8988T (cell line): ENCODE data around the gene MED25.

Experiments
- DNase-seq: peaks from one replicate; pipeline ENCODE4 v3.0.0; 2011

MED25 gene

DNA sequence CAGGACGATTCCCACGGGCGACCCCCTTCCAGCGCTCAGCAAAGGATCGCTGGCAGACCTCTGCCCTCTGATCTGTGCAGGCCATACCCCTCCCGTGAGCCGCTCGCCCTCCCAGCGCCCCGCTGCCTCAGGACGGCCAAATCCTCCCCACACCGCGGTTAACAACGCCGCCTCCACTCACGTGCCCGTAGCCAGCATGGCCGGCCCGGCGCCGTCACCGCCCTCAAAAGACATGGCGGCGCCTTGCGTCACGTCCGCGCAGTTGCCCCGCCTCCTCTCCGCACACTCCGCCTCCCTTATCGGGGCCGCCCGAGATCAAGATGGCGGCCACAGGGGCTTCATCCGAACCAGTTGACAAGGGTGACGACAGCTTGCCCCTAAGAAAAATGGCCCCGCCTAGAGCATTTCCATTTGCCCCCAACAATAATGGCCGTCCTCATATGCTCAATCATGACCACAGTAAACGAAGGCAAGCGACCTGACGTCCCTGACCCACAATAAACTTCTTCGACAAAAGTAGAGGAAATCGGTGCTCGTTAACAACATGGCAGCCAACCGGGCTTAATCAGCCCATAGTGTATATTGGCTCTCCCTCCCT is 58.4 kb downstream of the MED25 start:
- DNase-seq, result no peak

DNA sequence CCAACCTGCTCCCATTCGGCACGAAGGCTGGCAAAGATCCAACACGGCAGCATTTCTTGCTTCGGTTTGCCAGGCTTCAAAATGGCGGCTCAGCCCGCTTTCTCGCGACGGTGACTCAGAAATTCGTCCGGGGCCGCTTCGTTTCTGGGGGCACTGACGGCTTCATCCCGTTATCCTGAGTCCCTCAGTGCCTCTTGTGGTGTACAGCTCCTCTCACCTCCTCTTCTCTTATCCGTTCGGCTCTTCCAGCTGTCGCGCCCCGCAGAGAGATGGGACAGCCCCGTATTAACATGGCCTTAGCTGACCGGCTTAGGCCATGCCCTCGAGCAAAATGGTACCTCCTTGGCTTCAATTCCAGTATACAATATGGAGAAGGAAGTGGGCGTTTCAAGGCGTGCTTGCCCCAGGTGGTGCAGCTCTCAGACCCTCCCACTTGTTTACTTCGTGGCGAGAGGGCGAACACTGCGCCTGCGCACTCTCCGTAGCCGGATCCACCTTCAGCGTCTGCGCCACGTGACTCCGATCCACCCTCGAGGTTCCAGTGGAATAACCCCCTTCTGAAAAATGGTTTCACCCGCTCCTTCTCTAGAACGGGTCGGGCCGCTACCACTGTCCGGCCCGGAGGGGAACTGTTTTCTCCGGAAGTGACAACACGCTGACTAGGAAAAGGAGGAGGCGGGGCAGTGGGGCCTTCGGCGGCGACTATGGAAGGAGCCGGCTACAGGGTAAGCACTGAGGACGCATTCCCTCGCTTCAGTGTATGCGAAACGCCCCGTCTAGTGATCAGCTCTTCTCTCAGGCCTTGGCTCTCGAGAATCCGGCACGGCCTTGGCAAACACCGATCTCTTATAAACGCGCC is 59.2 kb downstream of the MED25 start, which contains the start of the genes AKT1S1 and TBC1D17:
Gene AKT1S1 (minus strand): TSS at position 336 of the 859 bp plus-strand sequence. CDS start 4,060 bp downstream, outside the sequence.
Gene TBC1D17 (plus strand): TSS at position 683 of the 859 bp plus-strand sequence. CDS start 22 bp downstream, at position 705.
- peak; percentile 96 for DNase-seq

GRCh38 chr19:49877879-49878743 is 60.0 kb downstream of the MED25 start:
- peak; percentile 95 for DNase-seq

- no peak for DNase-seq
Observed at GRCh38 chr19:49878744-49879070, 60.6 kb downstream of the MED25 start.

- no peak for DNase-seq
Observed at GRCh38 chr19:49879243-49879963, 61.3 kb downstream of the MED25 start.

DNA sequence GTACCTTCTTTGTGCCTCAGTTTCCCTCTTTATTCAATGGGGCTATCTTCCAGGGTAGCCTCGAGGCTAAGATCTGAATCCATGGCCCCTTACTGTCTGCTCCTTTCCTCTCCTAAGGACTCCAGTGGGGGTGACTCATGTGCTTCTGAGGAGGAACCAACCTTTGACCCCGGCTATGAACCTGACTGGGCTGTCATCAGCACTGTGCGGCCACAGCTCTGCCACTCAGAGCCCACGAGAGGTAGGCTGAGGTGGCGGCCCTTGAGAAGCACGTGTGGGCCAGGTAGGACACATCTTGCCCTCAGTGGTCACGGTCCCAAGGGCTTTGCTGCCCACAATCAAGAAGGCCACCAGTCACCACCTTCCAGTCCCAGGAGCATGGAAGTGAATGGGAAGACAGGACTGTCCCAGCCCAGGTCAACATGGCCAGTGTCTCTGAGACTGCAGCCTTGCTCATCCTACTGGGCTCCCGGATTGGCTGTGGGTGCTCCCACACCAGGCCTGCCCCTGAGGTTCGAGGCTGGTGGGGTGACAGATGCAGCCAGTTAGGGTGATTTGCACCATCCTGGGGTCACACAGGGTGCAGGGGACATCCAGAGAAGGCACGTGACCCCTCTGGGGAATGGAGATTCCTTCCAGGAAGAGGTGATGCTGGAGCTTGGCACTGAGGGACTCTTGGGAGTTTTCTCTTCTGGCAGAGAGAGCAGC is 62.2 kb downstream of the MED25 start:
- no peak for DNase-seq

GRCh38 chr19:49881186-49881585 is 63.1 kb downstream of the MED25 start:
- no peak for DNase-seq

DNA sequence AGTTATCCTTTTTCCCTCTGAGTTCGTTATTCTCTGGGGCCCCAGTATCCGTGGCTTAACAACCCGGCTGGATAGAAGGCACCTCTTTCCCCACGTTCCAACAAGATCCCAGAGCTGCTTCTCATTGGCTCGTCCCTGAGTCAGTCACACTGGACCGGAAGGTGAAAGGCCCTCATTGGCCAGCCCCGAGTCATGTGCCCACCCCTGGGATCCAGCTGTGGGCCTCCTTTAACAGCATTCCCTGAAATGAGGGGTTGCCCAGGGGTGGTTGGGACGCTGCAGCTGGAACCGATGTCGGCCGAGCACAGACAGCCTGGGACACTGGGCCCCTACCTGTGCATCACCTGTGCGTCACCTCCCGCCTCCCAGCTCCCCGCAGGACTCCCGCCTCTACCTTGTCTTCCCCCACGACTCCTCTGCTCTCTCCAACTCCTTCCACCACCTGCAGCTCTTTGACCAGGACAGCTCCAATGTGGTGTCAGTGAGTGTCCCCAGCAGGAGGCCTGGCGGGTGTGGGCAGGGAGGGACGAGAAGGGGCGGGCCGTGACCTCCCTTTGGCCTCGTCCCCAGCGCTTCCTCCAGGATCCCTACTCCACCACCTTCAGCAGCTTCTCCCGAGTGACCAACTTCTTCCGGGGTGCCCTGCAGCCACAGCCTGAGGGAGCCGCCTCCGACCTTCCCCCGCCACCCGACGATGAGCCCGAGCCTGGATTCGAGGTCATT is 63.7 kb downstream of the MED25 start:
- DNase-seq, result no peak

- DNase-seq, result no peak
Observed at GRCh38 chr19:49882643-49883042, 64.6 kb downstream of the MED25 start.

GRCh38 chr19:49883094-49883493 is 65.0 kb downstream of the MED25 start:
- no peak for DNase-seq

- DNase-seq, result no peak
Observed at GRCh38 chr19:49884109-49884508, 66.0 kb downstream of the MED25 start.

DNA sequence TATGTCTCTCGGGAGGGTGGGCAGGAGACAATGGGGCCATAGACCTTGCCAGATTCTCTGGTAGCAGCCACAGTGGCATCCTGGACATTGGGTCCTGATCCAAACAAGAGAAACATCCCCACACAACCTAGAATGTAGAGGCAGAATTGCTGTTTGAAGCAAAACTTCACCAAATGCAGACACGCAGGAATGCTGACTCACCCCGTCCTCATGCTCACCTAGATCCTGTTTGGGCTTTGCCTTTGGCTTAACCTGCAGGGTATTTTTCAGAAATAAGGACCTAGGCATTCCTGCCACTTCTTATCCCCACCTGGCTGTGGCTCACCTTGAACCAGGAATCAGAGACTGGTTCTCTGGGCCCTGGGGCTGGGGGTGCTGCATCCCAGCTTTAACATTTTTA is 66.7 kb downstream of the MED25 start:
- no peak for DNase-seq
